ENCODE measurements around the gene KCND3.

Gene KCND3

GRCh38 chr1:111811891-111812290 lies 177.6 kb downstream of the KCND3 start:
- no peaks in the 10 kb centered on the region for H3K4me1 ChIP-seq (ENCODE audit: control insufficient read depth, insufficient read depth, low read length)
- CTCF ChIA-PET = no interaction called here
- TF ChIP-seq ZNF514 (tag by site-specific recombination; IDR thresholded peaks at IDR 0.05) (no peak), GFI1B (tag by site-specific recombination; IDR thresholded peaks at IDR 0.05) (no peak), ZNF785 (tag by site-specific recombination; IDR thresholded peaks at IDR 0.05) (no peak), ZSCAN30 (tag by site-specific recombination; IDR thresholded peaks at IDR 0.05) (no peak), ELK4 (IDR thresholded peaks at IDR 0.05; ENCODE audit: borderline replicate concordance, low read depth, low read length) (no peak), ZNF138 (tag by site-specific recombination; IDR thresholded peaks at IDR 0.05; ENCODE audit: borderline replicate concordance) (no peak), OVOL3 (tag by site-specific recombination; IDR thresholded peaks at IDR 0.05) (no peak)
- TF ChIP-seq, protein P1, sequence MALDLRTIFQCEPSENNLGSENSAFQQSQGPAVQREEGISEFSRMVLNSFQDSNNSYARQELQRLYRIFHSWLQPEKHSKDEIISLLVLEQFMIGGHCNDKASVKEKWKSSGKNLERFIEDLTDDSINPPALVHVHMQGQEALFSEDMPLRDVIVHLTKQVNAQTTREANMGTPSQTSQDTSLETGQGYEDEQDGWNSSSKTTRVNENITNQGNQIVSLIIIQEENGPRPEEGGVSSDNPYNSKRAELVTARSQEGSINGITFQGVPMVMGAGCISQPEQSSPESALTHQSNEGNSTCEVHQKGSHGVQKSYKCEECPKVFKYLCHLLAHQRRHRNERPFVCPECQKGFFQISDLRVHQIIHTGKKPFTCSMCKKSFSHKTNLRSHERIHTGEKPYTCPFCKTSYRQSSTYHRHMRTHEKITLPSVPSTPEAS (tag by site-specific recombination; IDR thresholded peaks at IDR 0.05) = no peak
- TF ChIP-seq, protein P2, sequence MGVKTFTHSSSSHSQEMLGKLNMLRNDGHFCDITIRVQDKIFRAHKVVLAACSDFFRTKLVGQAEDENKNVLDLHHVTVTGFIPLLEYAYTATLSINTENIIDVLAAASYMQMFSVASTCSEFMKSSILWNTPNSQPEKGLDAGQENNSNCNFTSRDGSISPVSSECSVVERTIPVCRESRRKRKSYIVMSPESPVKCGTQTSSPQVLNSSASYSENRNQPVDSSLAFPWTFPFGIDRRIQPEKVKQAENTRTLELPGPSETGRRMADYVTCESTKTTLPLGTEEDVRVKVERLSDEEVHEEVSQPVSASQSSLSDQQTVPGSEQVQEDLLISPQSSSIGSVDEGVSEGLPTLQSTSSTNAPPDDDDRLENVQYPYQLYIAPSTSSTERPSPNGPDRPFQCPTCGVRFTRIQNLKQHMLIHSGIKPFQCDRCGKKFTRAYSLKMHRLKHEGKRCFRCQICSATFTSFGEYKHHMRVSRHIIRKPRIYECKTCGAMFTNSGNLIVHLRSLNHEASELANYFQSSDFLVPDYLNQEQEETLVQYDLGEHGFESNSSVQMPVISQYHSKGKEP (tag by site-specific recombination; IDR thresholded peaks at IDR 0.05) = no peak
- H3K9me3 ChIP-seq (ENCODE audit: control insufficient read depth, insufficient read depth, low read depth, low read length) = no peaks in the 10 kb centered on the region
- H3K4me3 ChIP-seq (ENCODE audit: low read depth, low read length) = no peak overlapping the region
- H3K27ac ChIP-seq (ENCODE audit: extremely low read depth, low read depth, low read length) = no peak overlapping the region
- POLR2A ChIA-PET = no interaction called here
- H3K36me3 ChIP-seq (ENCODE audit: control insufficient read depth in 2 of 2, insufficient read depth in 1 of 2, low read length in 2 of 2) = no peaks in the 10 kb centered on the region

- CTCF ChIA-PET = interaction anchor here (0.5 to 0.7 kb wide), 2 partner anchors 19 to 21 kb away, joined by 3 to 4 read pairs; no protein-coding TSS in a partner anchor
Measured at GRCh38 chr1:111805251-111805650, 184.2 kb downstream of the KCND3 start.

More at GRCh38 chr1:111805251-111805650, 184.2 kb downstream of the KCND3 start:
- POLR2A ChIA-PET = no interaction called here
- no peak overlapping the region for H3K27ac ChIP-seq (ENCODE audit: extremely low read depth, low read depth, low read length)
- no peaks in the 10 kb centered on the region for H3K36me3 ChIP-seq (ENCODE audit: control insufficient read depth in 2 of 2, insufficient read depth in 1 of 2, low read length in 2 of 2)
- H3K4me1 ChIP-seq (ENCODE audit: control insufficient read depth, insufficient read depth, low read length) = no peaks in the 10 kb centered on the region
- TF ChIP-seq REPIN1 (tag by site-specific recombination; IDR thresholded peaks at IDR 0.05; ENCODE audit: low read depth) = no peak
- TF ChIP-seq ZNF2 (tag by site-specific recombination; IDR thresholded peaks at IDR 0.05) = no peak
- peak; percentile 47; the same call in 1 of the 2 replicates for TF ChIP-seq PRDM10 (tag by site-specific recombination; IDR thresholded peaks at IDR 0.05)
- no peak overlapping the region for H3K4me3 ChIP-seq (ENCODE audit: low read depth, low read length)
- H3K9me3 ChIP-seq (ENCODE audit: control insufficient read depth, insufficient read depth, low read depth, low read length) = no peaks in the 10 kb centered on the region
